Glomerular endothelial cell (primary cell): ENCODE data around the gene S100A13. TPM values are rescaled to one million over a fixed set of nuclear protein-coding genes. Genes with fewer than 3 reads are reported as not detected.
"Not testable (repeated sequence)": the region's sequence is repeated elsewhere in the genome, so short reads cannot be mapped to it uniquely, and the experiment has no call there.

Source experiments
- DNase-seq: peaks from one replicate; pipeline ENCODE4 v3.0.0-alpha.2; 2011; ENCODE audit warnings: low read depth, low spot score; ENCODE audit errors: extremely low read depth
- total RNA-seq: library from RNA; depleted of rRNA; stranded (reverse); fragments of >200 nt; gene quantifications from 2 replicates; pipeline ENCODE4 v1.2.3, GENCODE V29; 2015

Gene S100A13
- total RNA-seq, 1 donor from 2014 or later, result 104 TPM

DNA sequence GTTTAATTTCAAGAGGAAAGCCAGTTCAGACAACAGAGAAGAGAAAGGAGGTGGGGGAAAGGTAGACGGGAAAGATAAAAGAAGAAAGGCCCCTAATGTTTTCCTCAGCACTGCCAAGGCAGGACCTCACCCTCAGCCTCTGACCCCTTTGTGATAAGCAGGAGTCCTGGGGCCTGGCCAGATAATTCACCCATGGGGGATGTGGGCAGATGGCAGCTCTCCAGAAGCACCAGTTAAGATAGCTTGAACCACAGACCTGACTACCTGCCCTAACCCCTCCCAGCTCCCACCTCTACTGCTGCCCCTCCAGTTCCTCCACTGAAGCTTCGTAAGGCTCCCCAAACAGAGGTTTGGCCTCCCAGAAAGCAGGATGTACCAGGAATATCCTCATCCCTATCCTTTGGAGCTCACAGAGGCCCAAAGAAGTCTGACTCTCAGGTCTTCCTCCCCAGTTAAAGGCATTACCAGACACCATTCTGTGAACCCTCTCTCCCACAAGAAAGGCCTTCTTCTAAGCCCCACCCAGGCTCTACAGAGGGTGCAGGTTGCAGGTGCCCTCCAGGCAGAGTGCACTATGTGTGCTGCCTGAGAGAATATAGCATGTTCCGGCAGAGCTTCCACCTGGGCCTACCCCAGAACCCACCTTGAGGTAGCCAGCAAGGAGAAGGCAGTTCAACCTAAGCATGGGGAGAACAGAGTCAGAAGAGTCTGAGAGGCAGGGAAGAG, 22.0 kb upstream of the S100A13 start:
- DNase-seq, result no peak

DNA sequence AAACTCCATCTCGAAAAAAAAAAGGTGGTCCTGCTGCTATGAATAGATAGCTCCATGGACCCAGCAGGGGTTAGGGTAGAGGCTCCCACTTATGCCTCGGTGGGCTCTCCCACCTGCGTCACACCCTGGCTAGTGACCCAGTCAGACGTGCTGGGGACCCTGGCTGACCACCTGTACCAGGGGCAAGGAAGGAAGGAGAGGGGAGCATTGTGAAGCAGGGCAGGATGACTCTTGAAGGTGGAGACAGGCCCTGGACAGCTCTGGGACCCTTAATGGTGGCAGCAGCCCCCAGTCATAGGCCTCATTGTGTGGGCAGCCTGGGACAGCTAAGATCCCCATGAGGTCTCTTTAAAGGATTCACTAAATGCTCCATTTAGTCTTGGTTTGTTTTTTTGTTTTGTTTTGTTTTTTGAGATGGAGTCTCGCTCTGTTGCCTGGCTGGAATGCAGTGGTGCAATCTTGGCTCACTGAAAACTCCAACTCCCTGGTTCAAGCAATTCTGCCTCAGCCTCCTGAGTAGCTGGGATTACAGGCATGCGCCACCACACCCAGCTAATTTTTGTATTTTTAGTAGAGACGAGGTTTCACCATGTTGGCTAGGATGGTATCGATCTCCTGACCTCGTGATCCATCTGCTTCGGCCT, 20.8 kb upstream of the S100A13 start:
- DNase-seq, result no peak

GRCh38 chr1:153647346-153647714, 20.0 kb upstream of the S100A13 start:
- DNase-seq, result no peak

- no peak for DNase-seq
Observed at GRCh38 chr1:153646672-153647345, 19.5 kb upstream of the S100A13 start.

- DNase-seq, result no peak
Observed at GRCh38 chr1:153643816-153644215, 16.5 kb upstream of the S100A13 start.

DNA sequence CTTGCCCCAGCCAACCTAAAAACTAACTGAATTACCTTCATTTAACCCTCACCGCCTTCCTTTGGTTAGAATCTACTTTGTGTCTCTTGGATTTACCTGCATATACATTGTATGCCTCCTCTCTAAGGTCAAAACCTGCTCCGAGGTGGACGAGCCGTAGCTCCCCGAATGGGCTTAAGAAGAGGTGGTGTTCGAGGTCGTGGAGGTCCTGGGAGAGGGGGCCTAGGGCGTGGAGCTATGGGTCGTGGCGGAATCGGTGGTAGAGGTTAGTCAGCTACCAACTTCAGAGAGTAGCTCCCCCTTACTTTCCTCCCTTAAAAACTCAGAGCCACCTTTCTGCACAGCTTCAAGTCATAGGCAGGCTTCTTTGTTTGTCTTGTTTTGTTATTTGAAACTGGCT, 15.8 kb upstream of the S100A13 start:
- no peak for DNase-seq

DNA sequence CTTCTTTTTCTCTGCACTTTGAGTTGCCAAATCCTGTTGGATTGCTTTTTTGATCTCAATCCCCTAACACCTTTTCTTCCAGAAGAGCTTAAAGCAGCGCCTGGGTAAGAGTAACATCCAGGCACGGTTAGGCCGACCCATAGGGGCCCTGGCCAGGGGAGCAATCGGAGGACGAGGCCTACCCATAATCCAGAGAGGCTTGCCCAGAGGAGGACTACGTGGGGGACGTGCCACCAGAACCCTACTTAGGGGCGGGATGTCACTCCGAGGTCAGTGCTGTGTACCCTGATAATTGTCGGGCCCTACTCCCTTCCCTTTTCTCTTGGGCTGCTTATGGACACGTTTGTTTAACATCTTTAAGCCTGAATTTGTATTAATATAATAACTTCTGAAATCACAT, 14.9 kb upstream of the S100A13 start:
- DNase-seq, result no peak

DNA sequence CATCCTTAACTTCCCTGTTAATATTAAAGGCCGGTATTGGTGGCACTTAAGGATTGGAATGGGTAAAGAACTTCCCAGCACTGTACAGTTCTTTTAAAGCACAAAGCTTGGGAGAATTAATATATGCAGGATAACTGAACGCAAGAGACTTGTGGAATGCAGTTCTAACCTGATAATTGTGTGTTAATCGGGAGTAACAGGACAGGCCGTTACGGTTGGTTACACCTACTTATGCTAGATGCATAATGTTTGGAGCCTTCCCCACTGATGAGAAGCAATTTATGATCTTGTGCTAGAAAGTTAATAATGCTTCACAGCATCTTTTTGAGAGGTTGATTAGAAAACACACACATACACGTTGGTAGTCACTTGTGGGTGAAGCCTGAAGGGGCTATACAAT, 13.6 kb upstream of the S100A13 start:
- no peak for DNase-seq

DNA sequence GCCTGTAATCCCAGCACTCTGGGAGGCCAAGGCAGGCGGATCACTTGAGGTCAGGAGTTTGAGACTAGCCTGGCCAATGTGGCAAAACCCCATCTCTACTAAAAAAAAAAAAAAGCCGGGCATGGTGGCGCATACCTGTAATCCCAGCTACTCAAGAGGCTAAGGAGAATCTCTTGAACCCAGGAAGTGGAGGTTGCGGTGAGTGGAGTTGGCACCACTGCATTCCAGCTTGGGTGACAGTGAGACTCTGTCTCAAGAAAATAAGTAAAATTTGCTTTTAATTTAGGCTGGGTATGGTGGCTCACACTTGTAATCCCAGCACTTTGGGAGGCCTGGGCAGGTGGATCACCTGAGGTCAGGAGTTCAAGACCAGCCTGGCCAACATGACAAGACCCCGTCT, 12.9 kb upstream of the S100A13 start:
- DNase-seq, result not testable (repeated sequence)

DNA sequence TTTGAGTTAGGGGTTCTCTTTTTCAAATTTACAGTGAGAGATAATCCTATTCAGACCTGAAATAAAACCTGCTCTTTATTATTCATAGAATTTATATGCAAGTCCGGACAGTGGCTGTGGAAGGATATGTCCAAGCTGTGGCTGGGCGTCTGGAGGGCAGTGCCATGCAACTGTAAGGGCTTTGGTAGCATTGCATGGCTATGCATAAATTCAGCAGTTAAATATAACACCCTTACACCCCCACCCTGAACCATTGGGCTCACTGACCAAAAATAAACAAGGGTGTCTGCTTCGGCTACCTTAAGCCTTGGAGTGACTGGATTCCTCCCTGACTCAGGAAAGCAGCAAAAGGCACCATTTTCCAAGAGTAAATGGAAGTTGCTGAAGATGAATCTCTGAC, 12.0 kb upstream of the S100A13 start:
- DNase-seq, result no peak

GRCh38 chr1:153638261-153638660, 11.0 kb upstream of the S100A13 start:
- no peak for DNase-seq

- no peak for DNase-seq
Observed at GRCh38 chr1:153636312-153636711, 9.0 kb upstream of the S100A13 start.

GRCh38 chr1:153635872-153636271, 8.6 kb upstream of the S100A13 start:
- no peak for DNase-seq

- DNase-seq, result peak; percentile 95
Observed at GRCh38 chr1:153633754-153634665, 6.7 kb upstream of the S100A13 start, which contains the start of gene CHTOP. Gene CHTOP, plus strand, starts transcription at chr1:153634066. Its CDS starts 2,523 bp downstream, at chr1:153636589.

DNA sequence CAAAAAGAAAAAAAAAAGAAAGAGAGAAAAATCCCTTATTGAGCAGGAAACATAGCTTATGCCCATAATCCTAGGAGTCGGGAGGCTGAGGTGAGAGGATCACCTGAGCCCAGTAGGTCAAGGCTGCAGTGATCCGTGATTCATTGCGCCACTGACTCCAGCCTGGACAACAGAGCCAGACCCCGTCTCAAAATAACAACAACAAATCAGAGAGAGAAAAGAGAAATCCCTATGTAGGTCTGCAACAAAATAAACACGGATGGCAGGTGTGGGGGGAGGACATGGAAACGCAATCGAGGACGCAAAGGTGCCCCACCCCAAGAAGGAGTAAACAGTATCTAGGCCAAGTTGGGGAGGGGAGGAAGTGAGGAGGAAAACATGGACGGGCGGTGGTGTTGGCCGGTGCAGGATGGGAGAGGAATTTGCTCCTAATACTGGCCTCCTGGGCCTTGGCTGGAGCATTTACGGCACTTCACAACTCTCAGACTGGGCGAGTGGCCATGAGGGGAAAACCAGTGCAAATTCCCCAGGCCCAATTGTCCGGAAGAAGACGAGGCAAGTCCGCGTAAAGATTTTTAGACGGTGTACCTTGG, 6.0 kb upstream of the S100A13 start:
- DNase-seq, result no peak

- DNase-seq, result no peak
Observed at GRCh38 chr1:153631047-153632022, 4.0 kb upstream of the S100A13 start.

DNA sequence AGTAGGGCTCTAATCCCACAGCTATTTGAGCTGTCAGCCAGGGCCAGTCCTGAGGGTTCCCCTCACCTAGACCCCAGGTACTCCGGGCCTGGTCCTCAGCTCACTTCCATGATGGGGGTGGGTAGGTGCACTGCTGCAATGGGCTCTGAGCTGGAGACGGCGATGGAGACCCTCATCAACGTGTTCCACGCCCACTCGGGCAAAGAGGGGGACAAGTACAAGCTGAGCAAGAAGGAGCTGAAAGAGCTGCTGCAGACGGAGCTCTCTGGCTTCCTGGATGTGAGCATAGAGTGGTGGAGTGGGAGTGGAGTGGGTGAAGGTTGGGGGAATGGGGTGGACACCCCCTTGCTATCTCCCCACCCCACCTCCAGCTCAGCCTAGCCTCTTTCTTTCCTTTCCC, 3.1 kb upstream of the S100A13 start:
- no peak for DNase-seq

DNA sequence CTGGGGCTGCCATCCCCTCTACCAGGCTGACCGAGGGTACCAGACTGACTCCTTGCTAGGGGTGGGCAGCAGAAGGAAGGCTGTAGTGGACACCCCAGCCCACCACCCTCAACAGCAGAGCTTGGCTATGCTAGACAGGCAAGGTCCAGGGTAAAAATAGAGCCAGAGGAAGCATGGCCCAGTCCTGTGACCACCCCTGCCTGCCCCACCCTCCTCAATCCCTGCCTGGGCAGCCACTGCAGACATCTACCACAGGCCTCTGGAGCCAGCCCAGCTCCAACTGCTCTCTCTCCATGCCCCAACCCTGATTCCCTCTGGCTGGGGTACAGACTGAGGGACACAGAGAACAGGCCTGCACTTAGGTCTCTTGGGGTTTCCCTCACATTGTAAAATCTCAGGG, 2.7 kb upstream of the S100A13 start:
- DNase-seq, result no peak

DNA sequence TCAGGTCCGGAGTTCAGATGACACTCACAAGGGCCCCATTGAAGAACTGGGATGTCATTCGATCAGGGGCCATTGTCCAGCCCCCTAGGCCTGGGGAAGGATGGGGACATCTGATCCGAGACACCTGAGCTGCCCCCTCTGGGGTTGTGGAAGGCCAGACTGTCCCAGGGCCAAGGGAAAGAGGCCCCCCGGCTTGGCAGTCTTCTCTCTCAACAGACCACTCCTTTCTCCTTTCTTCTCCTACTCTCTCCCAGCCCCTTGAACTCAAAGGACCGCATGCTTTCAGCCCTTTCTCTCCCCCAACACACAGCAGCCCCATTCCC, 2.0 kb upstream of the S100A13 start:
- DNase-seq, result no peak
